ENCODE data around the gene OR10AD1.

DNA sequence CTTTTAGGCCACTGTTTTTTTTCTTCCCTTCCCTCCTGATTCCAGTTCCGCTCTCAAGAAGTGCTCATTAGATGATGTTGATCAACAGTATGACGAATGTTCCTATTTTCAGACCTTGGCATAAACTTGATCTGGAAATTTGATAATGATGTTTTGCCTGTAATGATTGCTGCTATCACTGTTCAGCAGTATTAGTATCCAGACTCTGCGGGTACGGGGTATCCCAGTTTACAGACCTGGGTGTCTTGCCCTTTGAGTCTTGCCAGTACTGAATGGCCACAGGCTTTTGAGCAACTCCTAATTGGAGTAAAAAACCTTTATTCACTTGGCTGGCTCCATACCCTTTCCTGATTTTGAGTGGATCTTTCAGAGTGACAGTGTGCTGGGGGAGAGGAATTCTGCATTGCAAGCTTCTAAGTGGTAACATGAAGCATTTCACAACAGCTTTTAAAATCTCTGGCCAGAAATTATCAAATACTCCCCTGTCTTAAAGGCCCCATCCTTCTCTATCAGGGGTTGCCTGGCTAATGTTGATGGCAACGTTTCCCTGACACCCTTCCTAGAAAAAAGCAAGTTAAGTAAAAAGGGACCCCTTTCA, 39.8 kb downstream of the OR10AD1 start:
- TF ChIP-seq, protein P1, sequence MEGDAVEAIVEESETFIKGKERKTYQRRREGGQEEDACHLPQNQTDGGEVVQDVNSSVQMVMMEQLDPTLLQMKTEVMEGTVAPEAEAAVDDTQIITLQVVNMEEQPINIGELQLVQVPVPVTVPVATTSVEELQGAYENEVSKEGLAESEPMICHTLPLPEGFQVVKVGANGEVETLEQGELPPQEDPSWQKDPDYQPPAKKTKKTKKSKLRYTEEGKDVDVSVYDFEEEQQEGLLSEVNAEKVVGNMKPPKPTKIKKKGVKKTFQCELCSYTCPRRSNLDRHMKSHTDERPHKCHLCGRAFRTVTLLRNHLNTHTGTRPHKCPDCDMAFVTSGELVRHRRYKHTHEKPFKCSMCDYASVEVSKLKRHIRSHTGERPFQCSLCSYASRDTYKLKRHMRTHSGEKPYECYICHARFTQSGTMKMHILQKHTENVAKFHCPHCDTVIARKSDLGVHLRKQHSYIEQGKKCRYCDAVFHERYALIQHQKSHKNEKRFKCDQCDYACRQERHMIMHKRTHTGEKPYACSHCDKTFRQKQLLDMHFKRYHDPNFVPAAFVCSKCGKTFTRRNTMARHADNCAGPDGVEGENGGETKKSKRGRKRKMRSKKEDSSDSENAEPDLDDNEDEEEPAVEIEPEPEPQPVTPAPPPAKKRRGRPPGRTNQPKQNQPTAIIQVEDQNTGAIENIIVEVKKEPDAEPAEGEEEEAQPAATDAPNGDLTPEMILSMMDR (IDR thresholded peaks at IDR 0.05; ENCODE audit: low read length): no peak
- TF ChIP-seq EZH2 (optimal IDR thresholded peaks at IDR 0.05; ENCODE audit: low read depth, low read length) (no peak), EZH2phosphoT487 (IDR thresholded peaks at IDR 0.05; ENCODE audit: low read length) (no peak)

All from MM.1S (cell line).